GM19328 (cell line): Measurements from ENCODE around the gene PPP2R3B.
"Not testable (repeated sequence)": the region's sequence is repeated elsewhere in the genome, so short reads cannot be mapped to it uniquely, and the experiment has no call there.

Experiments
- ATAC-seq: cut with Tn5 transposase; IDR thresholded peaks from one replicate; pipeline ENCODE4 v1.9.1; 2021; ENCODE audit warnings: mild to moderate bottlenecking, moderate library complexity; ENCODE audit not compliant: unreplicated experiment

PPP2R3B gene

GRCh38 chrX:340641-341423 lies 45.9 kb downstream of the PPP2R3B start:
- no peak for ATAC-seq

GRCh38 chrX:340121-340520 lies 46.6 kb downstream of the PPP2R3B start:
- ATAC-seq, result no peak

GRCh38 chrX:338836-339400 lies 47.8 kb downstream of the PPP2R3B start:
- ATAC-seq, result no peak

GRCh38 chrX:338281-338835 lies 48.3 kb downstream of the PPP2R3B start:
- no peak for ATAC-seq

- no peak for ATAC-seq
Measured at GRCh38 chrX:337331-337831, 49.3 kb downstream of the PPP2R3B start.

- no peak for ATAC-seq
Measured at GRCh38 chrX:336227-336626, 50.5 kb downstream of the PPP2R3B start.

- no peak for ATAC-seq
Measured at GRCh38 chrX:335758-336155, 51.0 kb downstream of the PPP2R3B start.

GRCh38 chrX:334971-335757 lies 51.5 kb downstream of the PPP2R3B start:
- no peak for ATAC-seq

GRCh38 chrX:334331-334891 lies 52.3 kb downstream of the PPP2R3B start:
- no peak for ATAC-seq

GRCh38 chrX:333611-334311 lies 52.9 kb downstream of the PPP2R3B start:
- ATAC-seq, result no peak

GRCh38 chrX:332916-333610 lies 53.6 kb downstream of the PPP2R3B start:
- ATAC-seq, result no peak

- no peak for ATAC-seq
Measured at GRCh38 chrX:332496-332860, 54.2 kb downstream of the PPP2R3B start.

- no peak for ATAC-seq
Measured at GRCh38 chrX:331825-332495, 54.7 kb downstream of the PPP2R3B start.

- no peak for ATAC-seq
Measured at GRCh38 chrX:331151-331824, 55.4 kb downstream of the PPP2R3B start.

GRCh38 chrX:330726-331150 lies 56.0 kb downstream of the PPP2R3B start:
- ATAC-seq, result no peak

GRCh38 chrX:330141-330725 lies 56.5 kb downstream of the PPP2R3B start:
- ATAC-seq, result not testable (repeated sequence)

GRCh38 chrX:329291-329910 lies 57.3 kb downstream of the PPP2R3B start:
- no peak for ATAC-seq

- ATAC-seq, result no peak
Measured at GRCh38 chrX:327660-328126, 59.0 kb downstream of the PPP2R3B start.
